DMS153 treated with DMSO at 0.1 percent for 48 hours (cell line): ENCODE data around the gene CAMP.
"Not testable (repeated sequence)": the region's sequence is repeated elsewhere in the genome, so short reads cannot be mapped to it uniquely, and the experiment has no call there.

ENCODE experiments used
- DNase-seq: peaks from one replicate; lab custom pipeline; 2025; ENCODE audit not compliant: unreplicated experiment; lab: John Stamatoyannopoulos, UW

Gene CAMP

GRCh38 chr3:48248095-48248850 is 25.0 kb downstream of the CAMP start:
- DNase-seq, result no peak

DNA sequence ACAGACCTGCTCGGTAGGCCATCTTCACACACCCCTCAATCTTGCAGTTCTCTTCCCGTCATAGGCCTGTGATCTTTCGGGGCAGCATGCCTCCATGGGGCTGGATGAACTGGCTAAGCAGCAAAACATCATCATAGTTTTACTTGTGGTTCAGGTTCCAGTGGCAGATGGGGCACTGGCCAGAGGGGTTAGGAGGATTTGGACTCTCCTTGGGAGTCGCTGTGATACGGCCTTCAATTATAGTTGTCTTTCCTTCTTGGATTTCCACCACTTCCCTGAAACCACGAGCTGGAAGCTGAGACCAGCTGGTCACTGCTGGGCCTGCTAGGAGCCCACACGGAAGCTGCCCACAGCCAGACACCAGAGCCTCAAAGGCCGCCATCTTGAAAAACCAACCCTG is 33.3 kb downstream of the CAMP start:
- DNase-seq, result no peak

DNA sequence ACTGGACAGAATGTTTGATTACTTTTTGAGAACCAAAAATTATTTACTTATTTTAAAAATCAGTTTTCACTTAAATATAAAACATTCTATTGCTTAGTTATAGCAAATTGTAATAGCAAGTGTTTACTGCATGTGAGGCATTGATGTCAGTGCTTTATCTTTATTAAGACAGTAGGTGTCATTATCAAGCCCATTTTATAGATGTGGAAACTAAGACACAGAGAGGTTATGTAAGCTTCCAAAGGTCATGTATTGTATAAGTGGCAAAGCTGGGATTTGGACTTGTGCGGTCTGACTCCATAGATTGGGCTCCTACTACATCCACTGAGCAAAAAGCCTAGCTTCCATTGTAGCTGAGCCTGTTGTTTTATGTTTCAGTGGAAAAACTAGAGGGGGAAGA is 35.2 kb downstream of the CAMP start:
- no peak for DNase-seq

- DNase-seq, result no peak
Observed at GRCh38 chr3:48267782-48268181, 44.5 kb downstream of the CAMP start.

DNA sequence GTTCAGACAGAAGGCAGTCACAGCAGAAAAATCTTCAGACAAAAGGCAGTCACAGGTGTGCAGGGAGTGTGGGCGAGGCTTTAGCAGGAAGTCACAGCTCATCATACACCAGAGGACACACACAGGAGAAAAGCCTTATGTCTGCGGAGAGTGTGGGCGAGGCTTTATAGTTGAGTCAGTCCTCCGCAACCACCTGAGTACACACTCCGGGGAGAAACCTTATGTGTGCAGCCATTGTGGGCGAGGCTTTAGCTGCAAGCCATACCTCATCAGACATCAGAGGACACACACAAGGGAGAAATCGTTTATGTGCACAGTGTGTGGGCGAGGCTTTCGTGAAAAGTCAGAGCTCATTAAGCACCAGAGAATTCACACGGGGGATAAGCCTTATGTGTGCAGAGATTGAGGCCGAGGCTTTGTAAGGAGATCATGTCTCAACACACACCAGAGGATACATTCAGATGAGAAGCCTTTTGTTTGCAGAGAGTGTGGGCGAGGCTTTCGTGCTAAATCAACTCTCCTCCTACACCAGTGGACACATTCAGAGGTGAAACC is 45.2 kb downstream of the CAMP start:
- peak; percentile 39 for DNase-seq

DNA sequence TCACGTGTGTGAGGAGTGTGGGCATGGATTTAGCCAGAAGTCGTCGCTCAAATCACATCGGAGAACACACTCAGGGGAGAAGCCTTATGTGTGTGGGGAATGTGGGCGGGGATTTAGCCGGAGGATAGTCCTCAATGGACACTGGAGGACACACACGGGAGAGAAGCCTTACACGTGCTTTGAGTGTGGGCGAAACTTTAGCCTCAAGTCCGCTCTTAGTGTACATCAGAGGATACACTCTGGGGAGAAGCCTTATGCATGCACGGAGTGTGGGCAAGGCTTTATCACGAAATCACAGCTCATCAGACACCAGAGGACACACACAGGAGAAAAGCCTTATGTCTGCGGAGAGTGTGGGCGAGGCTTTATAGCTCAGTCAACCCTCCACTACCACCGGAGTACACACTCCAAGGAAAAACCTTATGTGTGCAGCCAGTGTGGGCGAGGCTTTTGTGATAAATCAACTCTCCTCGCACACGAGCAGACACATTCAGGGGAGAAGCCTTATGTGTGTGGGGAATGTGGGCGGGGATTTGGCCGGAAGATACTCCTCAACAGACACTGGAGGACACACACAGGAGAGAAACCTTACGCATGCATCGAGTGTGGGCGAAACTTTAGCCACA is 45.8 kb downstream of the CAMP start:
- DNase-seq, result peak; percentile 9

- DNase-seq, result no peak
Observed at GRCh38 chr3:48269592-48269991, 46.3 kb downstream of the CAMP start.

- no peak for DNase-seq
Observed at GRCh38 chr3:48270306-48270705, 47.0 kb downstream of the CAMP start.

- DNase-seq, result not testable (repeated sequence)
Observed at GRCh38 chr3:48271223-48271622, 47.9 kb downstream of the CAMP start.

- DNase-seq, result no peak
Observed at GRCh38 chr3:48271763-48272498, 48.6 kb downstream of the CAMP start.

- peak; percentile 0 for DNase-seq
Observed at GRCh38 chr3:48273594-48274211, 50.4 kb downstream of the CAMP start.

DNA sequence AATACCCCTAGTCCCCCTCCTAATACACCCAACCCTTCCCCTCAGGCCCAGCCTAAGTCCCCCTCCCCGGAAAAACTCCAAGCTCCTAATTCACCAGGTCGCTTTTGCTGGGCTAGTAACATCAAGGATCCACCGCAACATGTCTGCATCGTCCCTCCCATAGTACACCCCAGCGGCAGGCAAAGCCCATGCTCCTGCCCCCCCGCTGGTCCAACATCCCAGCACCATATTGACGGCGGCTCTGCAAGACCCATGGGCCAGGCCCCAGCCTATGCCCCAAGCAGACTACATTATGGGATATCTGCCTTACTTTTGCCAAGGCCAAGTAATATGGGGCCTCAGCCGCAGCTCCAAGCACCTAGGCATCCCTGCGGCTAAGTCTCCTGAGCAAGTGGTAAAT is 51.2 kb downstream of the CAMP start:
- no peak for DNase-seq
